Liver (tissue), 9 donors: ENCODE data around the gene STK32C. TPM values are rescaled to one million over a fixed set of nuclear protein-coding genes. Genes with fewer than 3 reads are reported as not detected.

Source experiments
- DNase-seq: peaks from one replicate; pipeline ENCODE4 v3.0.0-alpha.2; 2017; ENCODE audit warnings: low spot score
- H3K27ac ChIP-seq, 2 donors: one replicate each; pipeline ENCODE4 v1.7.0; 2013; ENCODE audit warnings: inconsistent platforms in 2 of 2, low read length in 2 of 2, control low read depth in 1 of 2, low read depth in 1 of 2, mild to moderate bottlenecking in 1 of 2
- H3K27me3 ChIP-seq, 4 donors: one replicate each; pipeline versions ENCODE4 v1.6.1 to v1.7.0; 2013; ENCODE audit warnings: low read length in 3 of 4, inconsistent platforms in 1 of 4, mild to moderate bottlenecking in 1 of 4, moderate library complexity in 1 of 4; ENCODE audit not compliant: control insufficient read depth in 4 of 4, insufficient read depth in 4 of 4
- H3K36me3 ChIP-seq, 4 donors: one replicate each; pipeline versions ENCODE4 v1.6.1 to v1.7.0; 2013; ENCODE audit warnings: low read length in 3 of 4, mild to moderate bottlenecking in 3 of 4, low read depth in 1 of 4, moderate library complexity in 1 of 4; ENCODE audit not compliant: control insufficient read depth in 4 of 4, insufficient read depth in 3 of 4
- H3K4me1 ChIP-seq, 4 donors: one replicate each; pipeline versions ENCODE4 v1.6.1 to v1.7.0; 2013; ENCODE audit warnings: low read length in 3 of 4, mild to moderate bottlenecking in 3 of 4, moderate library complexity in 1 of 4; ENCODE audit not compliant: control insufficient read depth in 4 of 4, insufficient read depth in 4 of 4
- H3K4me3 ChIP-seq, 3 donors: one replicate each; pipeline versions ENCODE4 v1.6.1 to v1.7.0; 2013; ENCODE audit warnings: low read length in 3 of 3, control low read depth in 1 of 3, low read depth in 1 of 3, mild to moderate bottlenecking in 1 of 3
- H3K9ac ChIP-seq, 2 donors: one replicate each; pipeline ENCODE4 v1.7.0; 2013; ENCODE audit warnings: low read length in 2 of 2, mild to moderate bottlenecking in 2 of 2, moderate library complexity in 2 of 2, control low read depth in 1 of 2, low read depth in 1 of 2
- H3K9me3 ChIP-seq, 4 donors: one replicate each; pipeline versions ENCODE4 v1.6.1 to v1.7.0; 2013; ENCODE audit warnings: low read length in 3 of 4; ENCODE audit not compliant: control insufficient read depth in 4 of 4
- EGR1 ChIP-seq, 2 donors: IDR thresholded peaks; 2 replicates each; pipeline ENCODE4 v1.6.1; 2016 to 2018; ENCODE audit warnings: antibody characterized with exemption in 2 of 2, low read depth in 2 of 2
- FOXA1 ChIP-seq: IDR thresholded peaks from 2 replicates; pipeline ENCODE4 v1.6.1; 2016; ENCODE audit warnings: antibody characterized with exemption
- FOXA2 ChIP-seq: IDR thresholded peaks from 2 replicates; pipeline ENCODE4 v1.6.1; 2016; ENCODE audit warnings: antibody characterized with exemption
- GABPA ChIP-seq, 2 donors: IDR thresholded peaks in 1 of 2; conservative IDR thresholded peaks in 1 of 2; 2 replicates each; pipeline ENCODE4 v1.6.1; 2016; ENCODE audit warnings: antibody characterized with exemption in 2 of 2, mild to moderate bottlenecking in 1 of 2, moderate library complexity in 1 of 2
- HNF4A ChIP-seq, 2 donors: conservative IDR thresholded peaks; 2 replicates each; pipeline ENCODE4 v1.6.1; 2016; ENCODE audit warnings: antibody characterized with exemption in 2 of 2, mild to moderate bottlenecking in 2 of 2
- HNF4G ChIP-seq: IDR thresholded peaks from 2 replicates; pipeline ENCODE4 v1.6.1; 2016; ENCODE audit warnings: antibody characterized with exemption
- JUND ChIP-seq, 2 donors: IDR thresholded peaks; 2 replicates each; pipeline ENCODE4 v1.6.1; 2016; ENCODE audit warnings: antibody characterized with exemption in 2 of 2
- NR2F2 ChIP-seq: IDR thresholded peaks from 2 replicates; pipeline ENCODE4 v1.6.1; 2016; ENCODE audit warnings: antibody characterized with exemption
- RAD21 ChIP-seq, 2 donors: IDR thresholded peaks; 2 replicates each; pipeline ENCODE4 v1.6.1; 2016; ENCODE audit warnings: antibody characterized with exemption in 2 of 2, mild to moderate bottlenecking in 2 of 2
- SP1 ChIP-seq: IDR thresholded peaks from 2 replicates; pipeline ENCODE4 v1.6.1; 2018; ENCODE audit warnings: antibody characterized with exemption, mild to moderate bottlenecking
- TAF1 ChIP-seq: conservative IDR thresholded peaks from 2 replicates; pipeline ENCODE4 v1.6.1; 2016; ENCODE audit warnings: antibody characterized with exemption, mild to moderate bottlenecking
- YY1 ChIP-seq: IDR thresholded peaks from 2 replicates; pipeline ENCODE4 v1.6.1; 2016; ENCODE audit warnings: antibody characterized with exemption, mild to moderate bottlenecking
- WGBS: extraction: QIAGEN DNeasy Blood & Tissue Kit; methylation state at CpG from one replicate; pipeline ENCODE4 v1.1.7; 2013; 5-methylcytosine and 5-hydroxymethylcytosine counted together
- polyA plus RNA-seq, 2 donors: library from polyadenylated mRNA; stranded (reverse) in 1 of 2; unstranded in 1 of 2; fragments of 200-250 nt in 1 of 2; fragments of >200 nt in 1 of 2; fragmentation: Nextera tagmentation in 1 of 2; extraction: Ambion mirVana in 1 of 2; gene quantifications; one replicate each; pipeline versions ENCODE4 v1.2.1 to v1.2.3, GENCODE V29; 2013 to 2015
- total RNA-seq, 2 donors: library from RNA; depleted of rRNA; stranded (reverse); fragments of >200 nt; gene quantifications; one replicate each; pipeline ENCODE4 v1.2.3, GENCODE V29; 2014
- TF ChIP-seq, protein P1 (sequence below): IDR thresholded peaks from 2 replicates; pipeline ENCODE4 v1.6.1; 2016; ENCODE audit warnings: antibody characterized with exemption, mild to moderate bottlenecking
- TF ChIP-seq, protein P2 (sequence below): IDR thresholded peaks from 2 replicates; pipeline ENCODE4 v1.6.1; 2016; ENCODE audit warnings: antibody characterized with exemption
- TF ChIP-seq, protein P3 (sequence below): IDR thresholded peaks from 2 replicates; pipeline ENCODE4 v1.6.1; 2016; ENCODE audit warnings: antibody characterized with exemption
- TF ChIP-seq, protein P4 (sequence below): IDR thresholded peaks from 2 replicates; pipeline ENCODE4 v1.6.1; 2016; ENCODE audit warnings: antibody characterized with exemption
- donor health status: healthy.
- donor health status: healthy.
- donor health status: healthy.
- donor health status: healthy.
- donor health status: healthy.

STK32C gene
- total and polyA plus RNA-seq, 4 donors: 1.8 to 4.6 (median 2.2) TPM

DNA sequence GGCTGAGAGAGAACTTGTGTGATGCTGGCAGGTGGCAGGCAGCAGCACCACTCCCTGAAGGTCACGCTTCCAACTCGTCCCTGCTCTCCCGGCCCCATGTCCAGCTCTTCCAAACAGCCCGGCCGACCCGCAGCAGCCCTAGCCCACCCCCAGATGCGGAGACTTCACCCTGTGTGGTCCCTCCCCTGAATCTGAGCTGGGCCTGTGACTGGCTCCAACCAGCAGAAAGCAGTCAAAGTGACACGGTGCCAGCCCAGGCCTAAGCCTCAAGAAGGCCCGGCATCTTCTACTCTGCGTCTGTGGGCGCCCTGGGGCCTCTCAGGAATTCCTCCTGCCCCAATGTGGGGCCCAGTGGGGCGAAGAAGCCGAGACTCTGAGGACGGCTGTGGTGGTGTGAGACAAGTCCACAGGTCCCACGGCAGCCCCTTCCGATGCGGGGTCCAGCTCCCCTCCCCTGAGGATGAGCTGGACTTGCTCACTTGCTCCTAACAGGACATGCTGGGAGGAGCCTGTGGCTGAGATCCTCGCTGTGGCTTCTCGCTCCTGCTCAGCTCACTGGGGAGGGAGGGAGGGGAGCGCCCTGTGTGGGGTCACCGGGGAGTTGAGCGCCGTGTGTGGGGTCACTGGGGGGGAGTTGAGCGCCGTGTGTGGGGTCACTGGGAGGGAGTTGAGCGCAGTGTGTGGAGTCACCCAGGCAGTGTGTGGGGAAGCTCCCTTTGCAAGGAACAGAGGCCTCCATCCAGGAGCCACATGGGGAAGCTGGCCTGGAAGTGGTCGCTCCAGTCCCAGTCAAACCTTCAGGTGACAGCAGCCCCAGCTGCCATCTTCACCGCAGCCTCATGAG, 9.5 kb downstream of the STK32C start:
- Histone ChIP-seq H3K9ac (no peak overlapping the region), H3K4me3 (no peak overlapping the region), H3K36me3 (no peaks in the 10 kb centered on the region), H3K4me1 (no peaks in the 10 kb centered on the region), H3K27me3 (no peaks in the 10 kb centered on the region), H3K9me3 (no peaks in the 10 kb centered on the region), H3K27ac (no peak overlapping the region)
- DNase-seq: no peak
- WGBS: 74% methylated on average over 28 of the region's 28 CpGs
- TF ChIP-seq RAD21 (IDR thresholded peaks at IDR 0.05) (no peak), JUND (IDR thresholded peaks at IDR 0.05) (no peak), GABPA (IDR thresholded peaks at IDR 0.05 in 1 of 2, conservative IDR thresholded peaks at IDR 0.05 in 1 of 2) (no peak), EGR1 (IDR thresholded peaks at IDR 0.05; ENCODE audit: low read depth in 2 of 2) (no peak), TAF1 (no peak), FOXA2 (no peak)
- TF ChIP-seq, protein P1, sequence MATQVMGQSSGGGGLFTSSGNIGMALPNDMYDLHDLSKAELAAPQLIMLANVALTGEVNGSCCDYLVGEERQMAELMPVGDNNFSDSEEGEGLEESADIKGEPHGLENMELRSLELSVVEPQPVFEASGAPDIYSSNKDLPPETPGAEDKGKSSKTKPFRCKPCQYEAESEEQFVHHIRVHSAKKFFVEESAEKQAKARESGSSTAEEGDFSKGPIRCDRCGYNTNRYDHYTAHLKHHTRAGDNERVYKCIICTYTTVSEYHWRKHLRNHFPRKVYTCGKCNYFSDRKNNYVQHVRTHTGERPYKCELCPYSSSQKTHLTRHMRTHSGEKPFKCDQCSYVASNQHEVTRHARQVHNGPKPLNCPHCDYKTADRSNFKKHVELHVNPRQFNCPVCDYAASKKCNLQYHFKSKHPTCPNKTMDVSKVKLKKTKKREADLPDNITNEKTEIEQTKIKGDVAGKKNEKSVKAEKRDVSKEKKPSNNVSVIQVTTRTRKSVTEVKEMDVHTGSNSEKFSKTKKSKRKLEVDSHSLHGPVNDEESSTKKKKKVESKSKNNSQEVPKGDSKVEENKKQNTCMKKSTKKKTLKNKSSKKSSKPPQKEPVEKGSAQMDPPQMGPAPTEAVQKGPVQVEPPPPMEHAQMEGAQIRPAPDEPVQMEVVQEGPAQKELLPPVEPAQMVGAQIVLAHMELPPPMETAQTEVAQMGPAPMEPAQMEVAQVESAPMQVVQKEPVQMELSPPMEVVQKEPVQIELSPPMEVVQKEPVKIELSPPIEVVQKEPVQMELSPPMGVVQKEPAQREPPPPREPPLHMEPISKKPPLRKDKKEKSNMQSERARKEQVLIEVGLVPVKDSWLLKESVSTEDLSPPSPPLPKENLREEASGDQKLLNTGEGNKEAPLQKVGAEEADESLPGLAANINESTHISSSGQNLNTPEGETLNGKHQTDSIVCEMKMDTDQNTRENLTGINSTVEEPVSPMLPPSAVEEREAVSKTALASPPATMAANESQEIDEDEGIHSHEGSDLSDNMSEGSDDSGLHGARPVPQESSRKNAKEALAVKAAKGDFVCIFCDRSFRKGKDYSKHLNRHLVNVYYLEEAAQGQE: no peak
- TF ChIP-seq, protein P2, sequence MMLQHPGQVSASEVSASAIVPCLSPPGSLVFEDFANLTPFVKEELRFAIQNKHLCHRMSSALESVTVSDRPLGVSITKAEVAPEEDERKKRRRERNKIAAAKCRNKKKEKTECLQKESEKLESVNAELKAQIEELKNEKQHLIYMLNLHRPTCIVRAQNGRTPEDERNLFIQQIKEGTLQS: no peak

DNA sequence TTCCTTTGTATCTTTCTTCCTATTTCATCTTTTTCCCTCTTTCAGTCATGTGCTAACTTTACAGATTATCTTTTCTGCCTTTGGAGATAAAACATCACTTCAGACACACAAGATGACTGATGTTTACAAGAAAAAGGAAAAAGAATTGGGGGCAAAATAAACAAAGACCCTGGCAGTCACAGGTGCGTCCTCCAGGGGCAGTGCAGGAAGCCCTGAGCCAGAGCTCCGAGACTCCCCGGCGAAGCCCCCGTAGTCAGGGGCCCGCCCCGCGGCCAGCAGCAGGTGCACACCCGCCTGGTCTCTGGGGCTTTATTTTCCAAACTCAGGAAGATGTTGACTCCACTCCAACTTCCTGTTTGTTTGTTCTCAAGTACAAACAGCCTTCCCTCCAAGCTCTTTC, 10.2 kb downstream of the STK32C start:
- H3K36me3 ChIP-seq: no peaks in the 10 kb centered on the region
- no peak overlapping the region for H3K27ac ChIP-seq
- no peak overlapping the region for H3K4me3 ChIP-seq
- 42% methylated on average over 9 of the region's 9 CpGs for WGBS
- no peak overlapping the region for H3K9ac ChIP-seq
- no peaks in the 10 kb centered on the region for H3K4me1 ChIP-seq
- no peak for DNase-seq
- no peak for TF ChIP-seq TAF1
- no peak for TF ChIP-seq YY1
- no peak for TF ChIP-seq RAD21 (IDR thresholded peaks at IDR 0.05)
- no peaks in the 10 kb centered on the region for H3K9me3 ChIP-seq
- H3K27me3 ChIP-seq: no peaks in the 10 kb centered on the region

DNA sequence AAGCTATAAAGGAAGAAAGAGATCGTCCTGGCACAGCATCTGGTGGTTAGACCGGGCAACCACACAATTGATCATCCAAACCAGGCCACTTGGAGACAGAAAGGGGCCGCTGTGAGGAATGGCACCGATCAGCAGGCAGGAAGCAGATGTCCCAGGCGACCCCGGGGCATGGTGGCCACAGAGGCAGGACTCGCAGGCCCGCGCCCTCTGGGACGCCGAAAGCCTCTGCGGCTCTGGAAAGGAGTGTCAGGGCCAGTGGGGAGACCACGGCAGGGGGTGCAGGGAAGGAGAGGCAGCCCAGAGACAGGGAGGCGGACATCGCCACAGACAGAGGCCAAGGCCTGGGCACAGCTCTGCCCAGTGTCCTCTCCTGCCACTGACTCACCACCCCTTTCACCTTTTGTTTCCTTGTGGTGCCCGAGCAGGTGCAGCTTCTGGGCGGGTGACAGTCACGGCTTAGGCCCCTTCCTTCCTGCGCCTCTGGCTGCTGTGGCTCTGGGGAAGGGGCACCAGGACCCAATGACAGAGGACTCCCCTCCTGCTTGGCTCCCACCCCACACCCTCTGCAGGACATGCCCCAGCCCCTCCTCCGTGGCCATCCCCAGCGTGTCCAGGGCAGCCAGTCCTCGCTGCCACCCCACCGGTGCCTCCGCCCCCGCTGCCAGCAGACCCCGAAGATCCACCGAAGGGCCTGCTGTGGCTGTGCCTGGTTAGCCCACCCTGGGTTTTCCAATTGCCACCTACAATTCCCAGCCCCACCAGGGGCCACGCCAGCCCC, 10.9 kb downstream of the STK32C start:
- Histone ChIP-seq H3K27me3 (no peaks in the 10 kb centered on the region), H3K4me1 (no peaks in the 10 kb centered on the region), H3K27ac (no peak overlapping the region), H3K9me3 (no peaks in the 10 kb centered on the region), H3K9ac (no peak overlapping the region), H3K36me3 (no peaks in the 10 kb centered on the region), H3K4me3 (no peak overlapping the region)
- DNase-seq: no peak
- 86% methylated on average over 28 of the region's 28 CpGs for whole genome bisulfite sequencing
- no peak for TF ChIP-seq HNF4A (conservative IDR thresholded peaks at IDR 0.05)
- TF ChIP-seq SP1: no peak
- no peak for TF ChIP-seq FOXA1
- TF ChIP-seq, protein P3, sequence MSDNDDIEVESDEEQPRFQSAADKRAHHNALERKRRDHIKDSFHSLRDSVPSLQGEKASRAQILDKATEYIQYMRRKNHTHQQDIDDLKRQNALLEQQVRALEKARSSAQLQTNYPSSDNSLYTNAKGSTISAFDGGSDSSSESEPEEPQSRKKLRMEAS: no peak
- no peak for TF ChIP-seq FOXA2
- no peak for TF ChIP-seq HNF4G
- TF ChIP-seq, protein P4, sequence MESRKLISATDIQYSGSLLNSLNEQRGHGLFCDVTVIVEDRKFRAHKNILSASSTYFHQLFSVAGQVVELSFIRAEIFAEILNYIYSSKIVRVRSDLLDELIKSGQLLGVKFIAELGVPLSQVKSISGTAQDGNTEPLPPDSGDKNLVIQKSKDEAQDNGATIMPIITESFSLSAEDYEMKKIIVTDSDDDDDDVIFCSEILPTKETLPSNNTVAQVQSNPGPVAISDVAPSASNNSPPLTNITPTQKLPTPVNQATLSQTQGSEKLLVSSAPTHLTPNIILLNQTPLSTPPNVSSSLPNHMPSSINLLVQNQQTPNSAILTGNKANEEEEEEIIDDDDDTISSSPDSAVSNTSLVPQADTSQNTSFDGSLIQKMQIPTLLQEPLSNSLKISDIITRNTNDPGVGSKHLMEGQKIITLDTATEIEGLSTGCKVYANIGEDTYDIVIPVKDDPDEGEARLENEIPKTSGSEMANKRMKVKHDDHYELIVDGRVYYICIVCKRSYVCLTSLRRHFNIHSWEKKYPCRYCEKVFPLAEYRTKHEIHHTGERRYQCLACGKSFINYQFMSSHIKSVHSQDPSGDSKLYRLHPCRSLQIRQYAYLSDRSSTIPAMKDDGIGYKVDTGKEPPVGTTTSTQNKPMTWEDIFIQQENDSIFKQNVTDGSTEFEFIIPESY: no peak
- TF ChIP-seq, protein P1: no peak
- TF ChIP-seq NR2F2: no peak
- TF ChIP-seq RAD21 (IDR thresholded peaks at IDR 0.05): no peak
- no peak for TF ChIP-seq YY1
- no peak for TF ChIP-seq TAF1
